ENCODE measurements around the gene VPS35L.

GRCh38 chr16:19524356-19524615 is 31.2 kb upstream of the VPS35L start:
- no peak for TF ChIP-seq CTCF (IDR thresholded peaks at IDR 0.05; ENCODE audit: low read depth, low read length, poor library complexity, severe bottlenecking)
- no peak for TF ChIP-seq EZH2phosphoT487 (IDR thresholded peaks at IDR 0.05; ENCODE audit: borderline replicate concordance, low read length)

All from DOHH2 (cell line).